Liver (tissue), 3 donors: Measurements from ENCODE around the gene DIDO1.
A peak's percentile ranks its signal among the peaks of the same experiment; 100 is the strongest.

Source experiments
- CTCF ChIP-seq: fragments of 150-350 bp; IDR thresholded peaks from 2 replicates; pipeline ENCODE4 v1.5.1; 2017; ENCODE audit warnings: improper control_type of control experiment, low read depth, low read length; ENCODE audit not compliant: missing input control
- FOXA1 ChIP-seq: IDR thresholded peaks from 2 replicates; pipeline ENCODE4 v1.6.1; 2016; ENCODE audit warnings: antibody characterized with exemption
- JUND ChIP-seq, 2 donors: IDR thresholded peaks; 2 replicates each; pipeline ENCODE4 v1.6.1; 2016; ENCODE audit warnings: antibody characterized with exemption in 2 of 2
- RAD21 ChIP-seq, 2 donors: IDR thresholded peaks; 2 replicates each; pipeline ENCODE4 v1.6.1; 2016; ENCODE audit warnings: antibody characterized with exemption in 2 of 2, mild to moderate bottlenecking in 2 of 2
- TAF1 ChIP-seq: conservative IDR thresholded peaks from 2 replicates; pipeline ENCODE4 v1.6.1; 2016; ENCODE audit warnings: antibody characterized with exemption, mild to moderate bottlenecking
- YY1 ChIP-seq: IDR thresholded peaks from 2 replicates; pipeline ENCODE4 v1.6.1; 2016; ENCODE audit warnings: antibody characterized with exemption, mild to moderate bottlenecking
- TF ChIP-seq, protein P1 (sequence below): IDR thresholded peaks from 2 replicates; pipeline ENCODE4 v1.6.1; 2016; ENCODE audit warnings: antibody characterized with exemption
- TF ChIP-seq, protein P2 (sequence below): IDR thresholded peaks from 2 replicates; pipeline ENCODE4 v1.6.1; 2016; ENCODE audit warnings: antibody characterized with exemption, mild to moderate bottlenecking
- TF ChIP-seq, protein P3 (sequence below): IDR thresholded peaks from 2 replicates; pipeline ENCODE4 v1.6.1; 2016; ENCODE audit warnings: antibody characterized with exemption
- donor health status: healthy.
- donor health status: healthy.

GRCh38 chr20:62838128-62838891, 88.0 kb downstream of the DIDO1 start:
- TF ChIP-seq CTCF (no peak), TAF1 (no peak), RAD21 (IDR thresholded peaks at IDR 0.05) (peak; percentile 22 to 48), FOXA1 (no peak), YY1 (peak; percentile 52), JUND (IDR thresholded peaks at IDR 0.05) (peak in 1 of 2 donors; percentile 80)
- TF ChIP-seq, protein P1, sequence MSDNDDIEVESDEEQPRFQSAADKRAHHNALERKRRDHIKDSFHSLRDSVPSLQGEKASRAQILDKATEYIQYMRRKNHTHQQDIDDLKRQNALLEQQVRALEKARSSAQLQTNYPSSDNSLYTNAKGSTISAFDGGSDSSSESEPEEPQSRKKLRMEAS, result peak; percentile 28
- TF ChIP-seq, protein P2, sequence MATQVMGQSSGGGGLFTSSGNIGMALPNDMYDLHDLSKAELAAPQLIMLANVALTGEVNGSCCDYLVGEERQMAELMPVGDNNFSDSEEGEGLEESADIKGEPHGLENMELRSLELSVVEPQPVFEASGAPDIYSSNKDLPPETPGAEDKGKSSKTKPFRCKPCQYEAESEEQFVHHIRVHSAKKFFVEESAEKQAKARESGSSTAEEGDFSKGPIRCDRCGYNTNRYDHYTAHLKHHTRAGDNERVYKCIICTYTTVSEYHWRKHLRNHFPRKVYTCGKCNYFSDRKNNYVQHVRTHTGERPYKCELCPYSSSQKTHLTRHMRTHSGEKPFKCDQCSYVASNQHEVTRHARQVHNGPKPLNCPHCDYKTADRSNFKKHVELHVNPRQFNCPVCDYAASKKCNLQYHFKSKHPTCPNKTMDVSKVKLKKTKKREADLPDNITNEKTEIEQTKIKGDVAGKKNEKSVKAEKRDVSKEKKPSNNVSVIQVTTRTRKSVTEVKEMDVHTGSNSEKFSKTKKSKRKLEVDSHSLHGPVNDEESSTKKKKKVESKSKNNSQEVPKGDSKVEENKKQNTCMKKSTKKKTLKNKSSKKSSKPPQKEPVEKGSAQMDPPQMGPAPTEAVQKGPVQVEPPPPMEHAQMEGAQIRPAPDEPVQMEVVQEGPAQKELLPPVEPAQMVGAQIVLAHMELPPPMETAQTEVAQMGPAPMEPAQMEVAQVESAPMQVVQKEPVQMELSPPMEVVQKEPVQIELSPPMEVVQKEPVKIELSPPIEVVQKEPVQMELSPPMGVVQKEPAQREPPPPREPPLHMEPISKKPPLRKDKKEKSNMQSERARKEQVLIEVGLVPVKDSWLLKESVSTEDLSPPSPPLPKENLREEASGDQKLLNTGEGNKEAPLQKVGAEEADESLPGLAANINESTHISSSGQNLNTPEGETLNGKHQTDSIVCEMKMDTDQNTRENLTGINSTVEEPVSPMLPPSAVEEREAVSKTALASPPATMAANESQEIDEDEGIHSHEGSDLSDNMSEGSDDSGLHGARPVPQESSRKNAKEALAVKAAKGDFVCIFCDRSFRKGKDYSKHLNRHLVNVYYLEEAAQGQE, result peak; percentile 68
- TF ChIP-seq, protein P3, sequence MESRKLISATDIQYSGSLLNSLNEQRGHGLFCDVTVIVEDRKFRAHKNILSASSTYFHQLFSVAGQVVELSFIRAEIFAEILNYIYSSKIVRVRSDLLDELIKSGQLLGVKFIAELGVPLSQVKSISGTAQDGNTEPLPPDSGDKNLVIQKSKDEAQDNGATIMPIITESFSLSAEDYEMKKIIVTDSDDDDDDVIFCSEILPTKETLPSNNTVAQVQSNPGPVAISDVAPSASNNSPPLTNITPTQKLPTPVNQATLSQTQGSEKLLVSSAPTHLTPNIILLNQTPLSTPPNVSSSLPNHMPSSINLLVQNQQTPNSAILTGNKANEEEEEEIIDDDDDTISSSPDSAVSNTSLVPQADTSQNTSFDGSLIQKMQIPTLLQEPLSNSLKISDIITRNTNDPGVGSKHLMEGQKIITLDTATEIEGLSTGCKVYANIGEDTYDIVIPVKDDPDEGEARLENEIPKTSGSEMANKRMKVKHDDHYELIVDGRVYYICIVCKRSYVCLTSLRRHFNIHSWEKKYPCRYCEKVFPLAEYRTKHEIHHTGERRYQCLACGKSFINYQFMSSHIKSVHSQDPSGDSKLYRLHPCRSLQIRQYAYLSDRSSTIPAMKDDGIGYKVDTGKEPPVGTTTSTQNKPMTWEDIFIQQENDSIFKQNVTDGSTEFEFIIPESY, result peak; percentile 28
